WTC11 (cell line): ENCODE results near the gene OR14J1.

Experiments
- CTCF ChIP-seq: fragments of 200-600 bp; IDR thresholded peaks from 2 replicates; pipeline ENCODE4 v1.8.0; 2022; ENCODE audit warnings: antibody characterized with exemption
- E2F4 ChIP-seq: sonication (generic); formaldehyde crosslinking; IDR thresholded peaks from 2 replicates; pipeline ENCODE4 v1.8.1; 2022; ENCODE audit warnings: low read depth, mild to moderate bottlenecking, moderate library complexity, missing genetic modification reagents, borderline replicate concordance
- MAX ChIP-seq: sonication (generic); formaldehyde crosslinking; IDR thresholded peaks from 2 replicates; pipeline ENCODE4 v1.8.0; 2022; ENCODE audit warnings: mild to moderate bottlenecking, missing genetic modification reagents

GRCh38 chr6:29295181-29295585 is 6.3 kb upstream of the OR14J1 start:
- no peak for TF ChIP-seq E2F4 (CRISPR knock-in tag)
- TF ChIP-seq CTCF, result no peak
- no peak for TF ChIP-seq MAX (CRISPR knock-in tag)
